Stimulated activated naive CD4-positive, alpha-beta T cell treated with Interleukin-2 at 50 U/mL for 16 hours (primary cell): ENCODE measurements around the gene RNF144B.

Experiments used
- DNase-seq: peaks from one replicate; lab custom pipeline; 2025; lab: John Stamatoyannopoulos, UW

Gene RNF144B

GRCh38 chr6:18488004-18488403 lies 100.9 kb downstream of the RNF144B start:
- DNase-seq: no peak

DNA sequence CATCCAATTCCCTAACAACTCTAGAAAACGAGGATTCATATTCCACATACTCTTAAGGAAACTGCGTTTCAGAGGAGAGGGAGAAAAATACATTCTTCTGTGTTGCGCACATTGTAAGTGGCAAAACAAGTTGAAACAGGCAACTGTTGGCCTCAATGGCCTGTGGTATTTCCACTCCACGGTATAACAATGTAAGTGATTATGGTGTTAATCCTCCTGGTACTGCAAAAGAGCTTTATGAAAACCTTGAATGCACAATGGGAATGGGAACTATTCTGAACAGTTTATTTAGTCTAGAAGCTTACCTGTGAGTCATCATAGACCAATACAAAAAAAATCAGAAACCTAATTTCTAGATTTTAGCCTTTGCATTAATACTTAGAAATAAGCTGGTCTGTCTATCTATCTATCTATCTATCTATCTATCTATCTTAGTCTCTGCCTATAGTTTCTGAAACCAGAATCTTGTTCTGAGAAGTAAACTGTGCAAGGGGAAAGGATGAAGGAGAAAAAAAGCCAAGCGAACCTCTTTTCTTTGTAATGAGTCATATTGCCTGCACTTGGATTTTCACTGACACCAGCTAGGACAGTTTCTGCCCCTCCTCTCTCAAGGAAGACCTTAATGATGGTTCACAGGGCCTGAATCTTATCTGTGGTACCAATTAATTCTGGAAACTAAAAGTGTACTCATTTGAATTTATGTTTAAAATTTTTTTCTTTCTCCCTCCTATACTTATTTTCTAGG lies 101.5 kb downstream of the RNF144B start:
- DNase-seq: no peak

- no peak for DNase-seq
Observed at GRCh38 chr6:18489335-18489734, 102.2 kb downstream of the RNF144B start.

DNA sequence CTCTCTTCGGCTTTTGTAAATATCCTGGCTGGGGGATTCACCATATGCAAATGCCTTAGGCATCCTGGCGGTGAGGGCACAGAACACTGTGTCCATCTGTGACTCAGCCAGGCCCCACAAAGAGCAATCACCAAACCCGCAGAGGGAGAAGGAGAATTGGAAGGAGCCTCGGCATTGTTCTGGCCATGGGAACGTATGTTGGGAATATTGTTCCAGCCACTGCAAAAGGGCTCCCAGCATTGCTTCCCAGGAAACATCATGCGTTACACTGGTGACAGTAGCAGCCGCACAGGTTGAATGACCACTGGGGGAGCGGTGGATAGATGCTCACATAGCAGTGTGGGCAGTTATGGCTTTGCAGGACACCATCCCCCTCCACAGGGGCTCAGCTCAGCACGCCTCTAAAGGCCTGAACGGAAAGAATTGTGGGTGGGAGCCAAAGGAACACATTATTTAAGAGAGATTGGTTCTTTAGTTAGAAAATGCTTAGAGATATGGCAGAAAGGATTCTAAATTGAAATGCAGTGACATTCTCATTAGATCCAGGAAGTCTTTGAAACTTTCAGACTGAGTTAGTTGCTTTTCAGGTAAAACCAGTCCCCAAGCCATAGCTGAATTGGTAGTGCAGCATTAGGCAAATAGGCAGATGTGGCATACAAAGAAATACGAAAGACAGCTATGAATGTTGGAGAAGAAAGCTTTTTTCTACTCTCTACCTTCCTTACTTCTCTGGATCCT lies 104.3 kb downstream of the RNF144B start:
- no peak for DNase-seq

GRCh38 chr6:18492972-18493371 lies 105.8 kb downstream of the RNF144B start:
- no peak for DNase-seq

DNA sequence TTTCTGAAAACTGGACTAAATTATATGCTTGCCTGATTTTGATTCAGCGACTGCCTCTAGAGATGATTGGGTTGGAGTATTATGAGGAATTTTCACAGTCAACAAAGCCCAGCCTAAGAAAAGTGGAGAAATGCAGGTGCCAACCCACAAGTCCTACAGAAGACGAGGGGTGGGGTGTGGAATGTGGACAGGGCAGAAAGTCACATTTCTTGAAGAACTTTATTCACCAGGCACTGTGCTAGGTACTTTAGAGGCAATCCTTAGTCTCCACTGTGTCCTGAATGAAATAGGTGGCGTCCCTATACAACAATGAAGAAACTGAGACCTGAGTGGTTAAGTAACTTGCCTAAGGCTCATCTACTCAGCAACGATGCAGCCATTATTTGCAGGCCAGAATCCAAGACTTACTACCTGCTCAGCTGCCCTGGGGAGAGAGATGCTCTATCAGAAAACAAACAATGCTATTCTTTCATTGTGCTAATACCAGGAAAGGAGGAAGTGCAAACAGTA lies 106.3 kb downstream of the RNF144B start:
- no peak for DNase-seq

DNA sequence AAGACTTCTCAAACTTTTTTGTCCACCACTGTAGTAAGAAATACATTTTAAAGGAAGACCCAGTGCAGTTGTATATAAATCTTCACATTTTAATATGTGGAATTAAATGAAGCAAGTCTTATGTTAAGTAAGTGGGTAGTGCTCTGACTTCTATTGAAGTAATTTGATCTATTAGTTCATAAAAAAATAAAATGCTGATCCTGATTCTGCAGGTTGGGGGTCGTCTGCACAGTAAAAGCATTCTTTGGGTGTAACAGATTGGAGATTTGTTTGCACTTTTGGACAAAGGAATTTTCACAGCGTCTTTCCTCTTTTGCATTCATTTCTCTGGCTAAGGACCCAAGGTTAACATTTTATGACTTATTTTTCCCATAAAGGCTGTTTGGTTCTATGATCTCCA lies 106.8 kb downstream of the RNF144B start:
- DNase-seq: no peak

GRCh38 chr6:18495236-18495635 lies 108.1 kb downstream of the RNF144B start:
- DNase-seq: no peak

DNA sequence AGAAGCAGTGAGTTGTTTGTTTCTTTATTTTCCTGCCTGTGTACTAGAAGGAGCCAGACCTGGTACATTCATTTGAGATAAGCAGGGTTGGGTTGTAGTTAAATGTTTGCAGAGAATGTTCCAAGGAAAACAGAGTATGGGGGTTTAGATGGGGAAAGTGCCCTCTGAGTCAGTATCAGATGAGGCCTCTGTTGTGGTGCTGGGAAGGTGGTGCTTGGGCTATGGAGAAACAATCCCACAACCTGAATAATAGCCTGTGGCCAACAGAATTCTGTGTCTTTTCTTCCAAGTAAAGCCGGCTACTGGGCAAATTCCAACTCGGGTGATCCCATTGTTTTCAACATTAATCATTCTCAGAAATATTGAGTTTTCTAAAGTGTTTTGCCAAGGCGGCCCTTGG lies 109.3 kb downstream of the RNF144B start:
- DNase-seq: no peak

DNA sequence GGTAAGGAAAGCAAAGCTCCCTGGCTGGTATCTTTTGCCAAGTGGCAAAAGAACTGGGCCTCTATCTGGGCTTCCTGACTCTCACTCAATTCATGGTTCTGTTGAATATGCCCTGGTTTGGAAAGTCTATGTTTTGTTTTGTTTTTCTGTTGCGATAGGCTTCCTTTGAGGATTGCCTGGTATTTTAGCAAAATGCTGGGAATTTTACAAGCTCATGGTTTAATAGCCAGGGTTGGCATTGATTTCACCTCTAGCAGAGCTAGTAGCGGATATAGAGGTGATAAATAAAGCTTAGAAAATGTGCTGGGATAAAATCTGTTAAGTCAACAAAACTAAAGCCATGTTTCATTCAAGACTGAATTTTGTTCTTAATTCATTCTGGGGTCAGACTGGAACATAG lies 109.9 kb downstream of the RNF144B start:
- no peak for DNase-seq

GRCh38 chr6:18498408-18498807 lies 111.3 kb downstream of the RNF144B start:
- no peak for DNase-seq

- DNase-seq: no peak
Observed at GRCh38 chr6:18500921-18501662, 113.9 kb downstream of the RNF144B start.

- DNase-seq: no peak
Observed at GRCh38 chr6:18501663-18502013, 114.5 kb downstream of the RNF144B start.

DNA sequence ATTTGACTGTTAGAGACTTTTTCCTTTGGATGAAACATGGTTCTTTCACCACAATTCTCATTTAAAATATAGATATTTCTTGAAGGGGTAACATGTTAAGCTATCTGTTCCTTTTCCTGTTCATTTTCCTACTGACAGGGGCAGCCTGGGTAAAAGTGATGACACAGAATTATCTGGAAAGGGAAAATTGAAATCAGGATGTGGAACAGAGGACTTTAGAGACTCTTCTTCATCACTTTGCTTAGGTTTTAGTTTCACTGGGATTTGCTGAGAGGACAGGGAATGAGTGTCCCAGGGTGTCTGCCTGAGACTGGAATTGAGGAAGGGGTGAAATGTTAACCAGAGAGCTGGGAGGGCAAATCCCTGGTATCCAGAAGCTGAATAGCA lies 116.0 kb downstream of the RNF144B start:
- DNase-seq: no peak

DNA sequence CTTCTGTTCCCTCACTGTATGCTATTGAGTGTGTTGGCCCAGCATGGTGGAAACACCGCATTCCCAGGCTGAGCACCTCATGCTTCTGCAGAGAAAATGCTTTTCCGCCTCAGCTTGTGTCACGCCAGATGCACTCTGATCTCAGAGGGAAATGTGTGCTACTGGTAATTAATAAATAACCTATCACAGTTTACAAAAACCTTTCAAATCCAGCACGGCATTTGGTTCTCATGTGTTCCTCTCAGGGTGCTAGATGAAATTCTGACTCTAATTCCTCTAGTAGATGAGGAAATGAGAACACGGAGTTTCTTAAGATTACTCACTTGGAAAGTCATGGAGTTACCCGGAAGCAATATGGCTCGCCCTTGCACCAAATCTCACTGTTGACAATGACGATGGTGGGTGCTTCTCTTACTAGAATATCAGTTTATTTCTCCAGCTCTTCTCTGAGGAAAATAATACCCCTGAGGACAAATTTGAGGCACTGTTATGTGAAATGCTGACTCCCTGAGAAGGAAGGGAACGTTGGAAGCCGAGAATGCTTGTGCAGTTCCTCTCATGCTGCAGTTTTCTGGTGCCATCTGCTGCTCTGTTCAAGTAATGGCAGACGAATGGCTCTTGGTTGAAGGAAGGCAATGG lies 116.6 kb downstream of the RNF144B start:
- no peak for DNase-seq

DNA sequence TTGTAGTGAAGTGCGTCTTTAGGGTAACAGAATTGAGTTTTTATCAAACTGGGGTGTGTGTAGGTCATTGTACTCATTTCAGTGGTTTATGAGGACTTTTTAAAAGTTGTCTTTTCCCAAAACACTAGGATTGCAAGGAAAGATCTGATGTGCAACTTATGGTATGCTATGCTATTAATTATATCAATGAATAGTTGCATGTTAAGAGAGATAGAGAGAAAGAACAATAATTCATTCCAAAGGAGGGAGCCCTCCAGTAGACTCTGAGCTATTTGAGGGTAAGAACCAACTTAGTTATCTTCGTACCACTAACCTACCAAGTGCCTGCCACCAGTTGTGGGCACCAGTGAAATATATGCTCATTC lies 117.1 kb downstream of the RNF144B start:
- no peak for DNase-seq

- no peak for DNase-seq
Observed at GRCh38 chr6:18506382-18507017, 119.3 kb downstream of the RNF144B start.

DNA sequence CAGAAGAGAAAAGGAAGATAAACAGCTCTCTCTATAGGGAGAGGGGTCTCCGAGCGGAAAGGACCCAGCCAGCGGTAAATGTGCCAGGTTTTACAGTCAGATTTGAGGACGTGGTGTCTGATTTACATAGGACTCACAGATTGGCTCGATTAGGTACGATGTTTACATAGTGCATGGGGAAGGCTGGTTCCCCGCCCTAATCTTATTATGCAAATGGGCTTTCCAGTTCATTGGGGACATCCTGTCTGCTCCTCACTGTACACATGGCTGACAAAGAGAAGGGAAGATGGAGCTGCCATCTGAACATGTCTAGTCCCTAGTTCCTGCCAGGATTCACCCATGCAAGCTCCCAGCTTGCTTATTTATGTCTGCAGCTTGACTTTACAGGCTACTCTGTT lies 119.9 kb downstream of the RNF144B start:
- no peak for DNase-seq

GRCh38 chr6:18507561-18507960 lies 120.4 kb downstream of the RNF144B start:
- DNase-seq: no peak

DNA sequence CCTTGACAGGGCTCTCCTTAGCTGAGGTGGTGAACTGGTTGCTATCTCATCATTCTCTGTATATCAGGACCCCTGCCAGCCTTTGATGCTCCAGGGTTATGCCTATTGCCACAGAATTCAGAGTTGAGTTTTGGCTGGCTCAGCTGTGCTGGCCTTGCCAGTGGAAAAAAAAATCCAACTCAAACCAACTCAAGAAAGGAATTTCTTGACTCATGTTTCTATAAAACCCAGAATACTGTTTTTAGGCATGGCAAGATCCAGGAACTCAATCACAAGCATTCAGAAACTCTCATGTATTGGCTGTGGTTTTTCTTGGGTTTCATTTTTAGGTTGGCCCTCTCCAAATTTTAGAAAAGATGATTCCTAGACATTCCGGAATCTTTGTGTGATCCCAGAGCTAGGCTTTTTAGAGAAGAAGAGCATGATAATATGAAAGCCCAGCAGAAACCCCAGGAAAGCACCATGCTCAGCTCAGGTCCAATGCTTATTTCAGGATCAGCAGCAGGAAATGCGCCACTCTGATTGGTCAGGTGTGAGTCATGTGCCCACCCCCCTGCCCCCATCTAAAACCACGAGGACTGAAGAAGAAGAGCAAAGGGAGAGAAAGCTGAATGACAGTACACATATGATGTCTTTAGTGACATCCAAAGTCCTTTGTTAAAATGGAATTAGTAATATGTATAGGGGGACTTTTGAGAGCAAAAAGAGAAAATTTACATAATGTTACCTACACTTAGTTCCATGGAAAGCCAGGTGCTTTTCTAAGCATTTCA lies 122.9 kb downstream of the RNF144B start:
- DNase-seq: no peak

DNA sequence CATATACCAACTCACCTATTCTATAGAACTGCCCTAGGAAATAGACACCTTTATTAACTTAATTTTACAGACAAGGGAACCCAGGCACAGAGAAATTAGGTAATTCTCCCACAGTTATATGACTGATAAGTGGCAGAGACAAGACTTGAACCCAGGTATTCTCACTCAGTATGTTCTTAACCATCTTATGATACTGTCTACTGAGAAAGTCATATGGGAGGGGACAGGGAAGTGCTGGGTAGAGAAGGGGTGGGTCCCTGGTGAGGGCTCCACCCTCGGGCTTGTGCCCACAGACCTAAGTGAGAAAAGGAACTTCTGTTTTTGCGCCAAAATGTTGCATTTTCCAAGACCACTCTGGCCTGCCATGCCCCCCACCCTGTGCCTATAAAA lies 123.5 kb downstream of the RNF144B start:
- no peak for DNase-seq
